ENCODE measurements around the gene PRKACA.

The PRKACA gene

GRCh38 chr19:14054099-14054498 lies 63.5 kb downstream of the PRKACA start (continued):
- no peak for TF ChIP-seq ZNF416 (tag by site-specific recombination; IDR thresholded peaks at IDR 0.05)
- no peak for TF ChIP-seq ZXDB (tag by site-specific recombination; IDR thresholded peaks at IDR 0.05)
- no peak; the same call in 1 of the 2 replicates for TF ChIP-seq ZNF747 (tag by site-specific recombination; IDR thresholded peaks at IDR 0.05)
- TF ChIP-seq ZNF366 (tag by site-specific recombination; conservative IDR thresholded peaks at IDR 0.05), result peak; percentile 75
- no peak for TF ChIP-seq GLI4 (tag by site-specific recombination; IDR thresholded peaks at IDR 0.05)
- no peak for TF ChIP-seq ZNF670 (tag by site-specific recombination; IDR thresholded peaks at IDR 0.05; ENCODE audit: low read depth)
- peak; percentile 31; the same call in 1 of the 2 replicates for TF ChIP-seq KLF8 (tag by site-specific recombination; IDR thresholded peaks at IDR 0.05)

- ChIA-PET CTCF (interaction anchor here (0.6 to 2.4 kb wide), 5 partner anchors 12 to 54 kb away, joined by 3 to 20 read pairs (median 6); partner anchors contain the start of gene IL27RA), POLR2A (no interaction called here)
These were observed 64.1 kb downstream of the PRKACA start for GRCh38 chr19:14053500-14053899.

GRCh38 chr19:14053032-14053431 lies 64.5 kb downstream of the PRKACA start:
- POLR2A ChIA-PET, result interaction anchor here (0.6 kb wide), 1 partner anchor 122 kb away, joined by 3 read pairs; no protein-coding TSS in a partner anchor
- H3K9me3 ChIP-seq (ENCODE audit: control insufficient read depth, insufficient read depth, low read depth, low read length), result no peaks in the 10 kb centered on the region; the same call in 1 of the 2 replicates
- TF ChIP-seq KLF9 (tag by site-specific recombination; IDR thresholded peaks at IDR 0.05; ENCODE audit: low read depth) (no peak), TRIM28 (IDR thresholded peaks at IDR 0.05; ENCODE audit: borderline replicate concordance, low read length) (peak; percentile 42; the same call in 1 of the 2 replicates), SETDB1 (IDR thresholded peaks at IDR 0.05; ENCODE audit: insufficient read length, low read length) (peak; percentile 71), ZNF600 (tag by site-specific recombination; IDR thresholded peaks at IDR 0.05) (peak; percentile 5; the same call in 1 of the 2 replicates)
- H3K27ac ChIP-seq (ENCODE audit: extremely low read depth, low read depth, low read length), result no peak overlapping the region
- H3K36me3 ChIP-seq (ENCODE audit: control insufficient read depth in 2 of 2, insufficient read depth in 1 of 2, low read length in 2 of 2), result no peaks in the 10 kb centered on the region; a peak in 1 of 3 replicates
- CTCF ChIA-PET, result interaction anchor here (0.6 to 2.4 kb wide), 6 partner anchors 11 to 61 kb away, joined by 3 to 20 read pairs (median 6); partner anchors contain the start of gene IL27RA
- H3K4me1 ChIP-seq (ENCODE audit: control insufficient read depth, insufficient read depth, low read length), result peaks cover 1% of the 10 kb centered on the region
- H3K4me3 ChIP-seq (ENCODE audit: low read depth, low read length), result no peak overlapping the region

More at GRCh38 chr19:14053500-14053899, 64.1 kb downstream of the PRKACA start:
- no peaks in the 10 kb centered on the region; a peak in 1 of 3 replicates for H3K36me3 ChIP-seq (ENCODE audit: control insufficient read depth in 2 of 2, insufficient read depth in 1 of 2, low read length in 2 of 2)
- H3K27ac ChIP-seq (ENCODE audit: extremely low read depth, low read depth, low read length), result no peak overlapping the region
- TF ChIP-seq ZFP41 (tag by site-specific recombination; IDR thresholded peaks at IDR 0.05; ENCODE audit: borderline replicate concordance) (no peak), HIC1 (tag by site-specific recombination; IDR thresholded peaks at IDR 0.05) (peak; percentile 78)
- peaks cover 4% of the 10 kb centered on the region for H3K4me1 ChIP-seq (ENCODE audit: control insufficient read depth, insufficient read depth, low read length)
- no peaks in the 10 kb centered on the region for H3K9me3 ChIP-seq (ENCODE audit: control insufficient read depth, insufficient read depth, low read depth, low read length)
- H3K4me3 ChIP-seq (ENCODE audit: low read depth, low read length), result no peak overlapping the region

GRCh38 chr19:14052470-14052869 lies 65.1 kb downstream of the PRKACA start:
- no peaks in the 10 kb centered on the region; a peak in 1 of 3 replicates for H3K36me3 ChIP-seq (ENCODE audit: control insufficient read depth in 2 of 2, insufficient read depth in 1 of 2, low read length in 2 of 2)
- peak; percentile 90 for TF ChIP-seq ZNF121 (tag by site-specific recombination; IDR thresholded peaks at IDR 0.05)
- TF ChIP-seq ZNF629 (tag by site-specific recombination; IDR thresholded peaks at IDR 0.05), result 0 out of 2 replicates have a peak, but pooled peaks have one; percentile 21
- no peak for TF ChIP-seq ZNF558 (tag by site-specific recombination; IDR thresholded peaks at IDR 0.05)
- no peaks in the 10 kb centered on the region for H3K4me1 ChIP-seq (ENCODE audit: control insufficient read depth, insufficient read depth, low read length)
- H3K27ac ChIP-seq (ENCODE audit: extremely low read depth, low read depth, low read length), result no peak overlapping the region
- ChIA-PET POLR2A (interaction anchor here (0.6 kb wide), 1 partner anchor 121 kb away, joined by 3 read pairs; no protein-coding TSS in a partner anchor), CTCF (interaction anchor here (1.0 to 2.4 kb wide), 5 partner anchors 10 to 62 kb away, joined by 3 to 20 read pairs (median 6); partner anchors contain the start of gene IL27RA)
- no peaks in the 10 kb centered on the region; the same call in 1 of the 2 replicates for H3K9me3 ChIP-seq (ENCODE audit: control insufficient read depth, insufficient read depth, low read depth, low read length)
- H3K4me3 ChIP-seq (ENCODE audit: low read depth, low read length), result no peak overlapping the region

Data from HEK293 (cell line).